Esophagus squamous epithelium (tissue), 4 donors: Measurements from ENCODE around the gene ZSCAN10.

Source experiments
- POLR2A ChIP-seq, 4 donors: fragments of 450-650 bp; IDR thresholded peaks; one replicate each; pipeline ENCODE4 v1.6.1; 2017; ENCODE audit warnings: antibody characterized with exemption in 4 of 4, mild to moderate bottlenecking in 4 of 4, moderate library complexity in 3 of 4
- TF ChIP-seq, protein P1 (sequence below), 6 experiments: fragments of 450-650 bp in 4 of 6; fragments of 200-600 bp in 2 of 6; sonication (generic) in 2 of 6; IDR thresholded peaks; one replicate each; pipeline ENCODE4 v1.5.1; 2016 to 2019; ENCODE audit warnings: antibody characterized with exemption in 6 of 6, mild to moderate bottlenecking in 4 of 6, moderate library complexity in 4 of 6

DNA sequence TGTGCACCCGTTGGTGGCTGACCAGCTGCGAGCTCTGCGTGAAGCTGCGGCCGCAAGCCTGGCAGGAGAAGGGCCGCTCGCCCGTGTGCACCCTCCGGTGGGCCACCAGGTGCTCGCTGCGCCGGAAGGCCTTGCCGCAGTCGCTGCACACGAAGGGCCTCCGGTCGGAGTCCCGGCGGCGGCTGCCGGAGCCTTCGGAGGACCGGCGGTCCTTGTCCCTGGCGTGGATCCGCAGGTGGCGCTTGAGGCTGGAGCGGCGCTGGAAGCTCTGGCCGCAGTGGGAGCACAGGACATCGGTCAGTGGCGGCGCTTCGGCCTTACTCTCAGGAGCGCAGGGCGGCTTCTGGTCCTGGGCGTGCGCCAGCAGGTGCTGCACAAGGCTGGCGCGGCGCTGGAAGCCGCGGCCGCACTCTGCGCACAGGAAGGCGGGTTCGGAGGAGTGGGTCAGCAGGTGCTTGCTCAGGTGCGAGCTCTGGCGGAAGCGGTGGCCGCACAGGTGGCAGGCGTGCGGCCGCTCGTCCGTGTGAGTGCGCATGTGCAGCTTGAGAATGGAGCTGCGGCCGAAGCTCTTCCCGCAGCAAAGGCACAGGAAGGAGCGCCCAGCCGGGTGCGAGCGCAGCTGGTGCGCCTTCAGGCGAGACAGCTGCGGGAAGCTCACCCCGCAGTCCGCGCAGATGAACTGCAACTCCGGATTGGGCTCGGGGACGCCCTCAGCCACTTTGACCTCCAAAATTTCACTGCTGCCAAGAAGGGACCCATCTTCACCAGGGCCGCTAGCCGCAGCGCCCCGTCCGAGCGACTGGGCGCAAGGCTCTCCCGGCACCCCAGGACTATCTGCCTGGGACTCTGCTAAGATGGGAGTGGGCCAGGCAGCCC lies 9.1 kb downstream of the ZSCAN10 start:
- TF ChIP-seq POLR2A (IDR thresholded peaks at IDR 0.05): no peak
- TF ChIP-seq, protein P1, sequence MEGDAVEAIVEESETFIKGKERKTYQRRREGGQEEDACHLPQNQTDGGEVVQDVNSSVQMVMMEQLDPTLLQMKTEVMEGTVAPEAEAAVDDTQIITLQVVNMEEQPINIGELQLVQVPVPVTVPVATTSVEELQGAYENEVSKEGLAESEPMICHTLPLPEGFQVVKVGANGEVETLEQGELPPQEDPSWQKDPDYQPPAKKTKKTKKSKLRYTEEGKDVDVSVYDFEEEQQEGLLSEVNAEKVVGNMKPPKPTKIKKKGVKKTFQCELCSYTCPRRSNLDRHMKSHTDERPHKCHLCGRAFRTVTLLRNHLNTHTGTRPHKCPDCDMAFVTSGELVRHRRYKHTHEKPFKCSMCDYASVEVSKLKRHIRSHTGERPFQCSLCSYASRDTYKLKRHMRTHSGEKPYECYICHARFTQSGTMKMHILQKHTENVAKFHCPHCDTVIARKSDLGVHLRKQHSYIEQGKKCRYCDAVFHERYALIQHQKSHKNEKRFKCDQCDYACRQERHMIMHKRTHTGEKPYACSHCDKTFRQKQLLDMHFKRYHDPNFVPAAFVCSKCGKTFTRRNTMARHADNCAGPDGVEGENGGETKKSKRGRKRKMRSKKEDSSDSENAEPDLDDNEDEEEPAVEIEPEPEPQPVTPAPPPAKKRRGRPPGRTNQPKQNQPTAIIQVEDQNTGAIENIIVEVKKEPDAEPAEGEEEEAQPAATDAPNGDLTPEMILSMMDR (IDR thresholded peaks at IDR 0.05): no peak
